GM23248 (cell line): ENCODE results near the gene HRK.

Experiments
- EZH2 ChIP-seq: fragments of 200-600 bp; sonication (generic); IDR thresholded peaks from 2 replicates; pipeline ENCODE4 v1.6.1; 2018; ENCODE audit warnings: antibody characterized with exemption, mild to moderate bottlenecking; ENCODE audit not compliant: insufficient read depth, poor library complexity, severe bottlenecking
- EZH2phosphoT487 ChIP-seq: fragments of 200-600 bp; sonication (generic); IDR thresholded peaks from 2 replicates; pipeline ENCODE4 v1.6.1; 2018; ENCODE audit warnings: antibody characterized with exemption, moderate library complexity, mild to moderate bottlenecking, low read depth; ENCODE audit not compliant: insufficient read depth

GRCh38 chr12:116910280-116910644 is 29.0 kb upstream of the HRK start:
- no peak for TF ChIP-seq EZH2
- TF ChIP-seq EZH2phosphoT487, result no peak
